ENCODE measurements around the gene SH3PXD2A. TPM values are rescaled to one million over a fixed set of nuclear protein-coding genes. Genes with fewer than 3 reads are reported as not detected.
"Not testable (repeated sequence)": the region's sequence is repeated elsewhere in the genome, so short reads cannot be mapped to it uniquely, and the experiment has no call there.

The SH3PXD2A gene
- total RNA-seq, 1 experiment from 2014 or later: 6.8 TPM

DNA sequence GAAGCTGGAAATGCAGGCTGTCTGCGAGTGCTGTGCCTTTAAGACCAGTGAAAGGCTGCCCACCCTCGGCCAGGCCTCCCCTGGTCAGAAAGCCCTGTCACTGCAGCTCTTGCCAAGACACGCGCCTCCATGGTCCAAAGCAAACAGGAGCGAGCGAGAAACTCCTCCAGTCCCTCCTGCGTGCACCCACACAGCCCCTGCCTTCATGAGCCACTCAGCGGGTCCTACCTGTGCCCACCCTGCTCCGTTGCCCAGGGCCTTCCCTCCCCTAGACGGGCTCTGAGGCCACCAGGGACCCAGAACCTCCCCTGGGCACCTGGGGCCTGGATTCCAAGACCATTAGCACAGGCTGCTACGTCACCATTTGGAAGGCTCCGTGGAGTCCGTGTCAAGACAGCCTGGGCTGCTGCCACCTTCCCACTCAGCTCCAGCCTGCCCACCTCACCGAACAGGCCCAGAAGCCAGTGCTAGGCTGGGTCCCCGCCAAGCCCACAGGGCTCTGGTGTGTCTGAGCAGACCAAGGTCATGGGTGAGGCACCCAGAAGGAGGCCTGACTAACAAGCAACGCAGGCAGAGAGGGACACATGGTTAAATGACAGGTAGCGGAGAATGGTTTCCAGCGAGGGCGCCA, 217.3 kb downstream of the SH3PXD2A start:
- Histone ChIP-seq H3K36me3 (replicated peaks; ENCODE audit: control insufficient read depth, insufficient read depth, low read length) (no peaks in the 10 kb centered on the region), H3K27me3 (ENCODE audit: control insufficient read depth, insufficient read depth, low read length) (no peaks in the 10 kb centered on the region), H3K4me3 (ENCODE audit: insufficient read depth, low read depth, low read length) (no peak overlapping the region)
- peak; percentile 54 for DNase-seq

DNA sequence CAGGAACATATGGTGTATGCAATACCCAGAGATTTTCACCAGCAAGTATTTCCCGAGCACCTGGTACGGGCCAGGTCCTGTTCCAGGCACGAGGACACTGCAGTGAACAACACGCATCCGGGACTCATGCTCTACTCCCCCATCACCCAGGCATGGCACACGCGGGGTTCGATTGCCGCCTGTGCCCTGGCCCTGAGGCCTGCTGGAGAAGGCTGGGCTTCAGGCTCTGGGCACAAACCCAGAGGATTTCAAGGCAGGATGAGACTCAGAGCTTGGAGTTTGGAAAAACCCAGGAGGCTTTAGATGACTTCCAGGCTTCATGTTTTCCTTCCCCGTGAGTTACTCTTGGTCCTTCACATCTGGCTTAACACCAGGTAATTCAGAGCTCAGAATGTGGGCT, 218.4 kb downstream of the SH3PXD2A start:
- Histone ChIP-seq H3K27me3 (ENCODE audit: control insufficient read depth, insufficient read depth, low read length) (no peaks in the 10 kb centered on the region), H3K4me3 (ENCODE audit: insufficient read depth, low read depth, low read length) (no peak overlapping the region), H3K36me3 (replicated peaks; ENCODE audit: control insufficient read depth, insufficient read depth, low read length) (no peaks in the 10 kb centered on the region)
- no peak for DNase-seq

DNA sequence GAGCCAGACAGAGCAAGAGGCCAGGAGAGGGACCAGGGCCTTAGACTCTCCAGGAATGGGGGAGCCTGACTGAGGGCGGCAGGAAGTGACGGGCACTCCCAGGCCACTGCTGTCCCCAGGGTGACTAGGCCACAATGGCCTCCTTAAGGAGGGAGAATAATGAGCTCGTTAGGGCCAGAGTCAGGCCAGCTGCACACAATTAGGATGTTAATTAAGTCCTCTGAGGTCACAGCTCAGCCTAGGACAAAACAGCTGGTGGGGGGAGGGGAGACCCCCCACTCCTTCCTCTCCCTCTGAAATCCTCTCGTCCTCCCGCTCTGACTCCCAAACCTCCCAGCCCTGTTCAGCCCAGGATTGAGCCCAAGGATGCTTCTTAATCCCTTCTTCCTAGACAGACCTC, 218.9 kb downstream of the SH3PXD2A start:
- H3K36me3 ChIP-seq (replicated peaks; ENCODE audit: control insufficient read depth, insufficient read depth, low read length): no peaks in the 10 kb centered on the region
- DNase-seq: peak; percentile 84

DNA sequence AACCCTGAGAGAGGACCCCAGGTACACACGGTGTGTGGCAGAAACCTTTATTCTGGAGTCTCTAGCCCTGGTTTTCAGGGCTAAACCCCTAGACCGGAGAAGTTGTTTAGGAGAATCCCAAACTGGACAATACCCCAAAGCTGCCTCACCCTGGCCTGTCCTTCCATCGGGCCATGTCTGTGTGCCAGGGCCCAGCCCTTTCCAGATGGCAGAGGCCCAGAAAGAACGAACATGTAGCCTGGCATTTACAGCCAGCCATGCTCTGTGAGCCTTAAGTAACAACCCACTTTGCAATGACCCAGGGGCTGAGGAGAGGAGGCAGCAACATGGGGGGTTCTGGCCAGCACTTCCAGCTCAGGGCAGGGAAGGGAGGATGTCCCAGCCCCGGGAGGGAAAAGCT, 219.8 kb downstream of the SH3PXD2A start:
- Histone ChIP-seq H3K4me3 (ENCODE audit: insufficient read depth, low read depth, low read length) (no peak overlapping the region), H3K27me3 (ENCODE audit: control insufficient read depth, insufficient read depth, low read length) (no peaks in the 10 kb centered on the region), H3K36me3 (replicated peaks; ENCODE audit: control insufficient read depth, insufficient read depth, low read length) (no peaks in the 10 kb centered on the region)
- DNase-seq: no peak

More for the DNA sequence above, 218.9 kb downstream of the SH3PXD2A start:
- no peak overlapping the region for H3K4me3 ChIP-seq (ENCODE audit: insufficient read depth, low read depth, low read length)
- H3K27me3 ChIP-seq (ENCODE audit: control insufficient read depth, insufficient read depth, low read length): no peaks in the 10 kb centered on the region

DNA sequence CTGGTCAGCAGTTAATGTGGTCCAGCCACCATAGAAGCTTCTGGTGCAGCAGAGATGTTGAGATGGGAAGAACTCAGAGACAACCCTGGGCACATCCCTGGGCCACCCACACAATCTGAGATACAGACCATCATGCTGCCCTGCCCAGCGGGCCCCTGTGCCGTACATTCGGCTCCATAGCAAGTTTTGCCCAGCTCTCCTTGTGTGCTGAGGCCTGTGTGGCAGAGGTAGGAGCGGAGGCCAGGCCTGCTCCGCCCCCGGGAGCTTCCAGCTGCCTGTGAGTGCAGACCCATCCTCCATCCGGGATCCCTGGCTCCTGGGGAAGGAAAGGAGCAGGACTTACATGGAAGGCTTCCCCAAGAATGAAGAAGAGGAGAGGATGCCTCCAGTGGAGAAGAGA, 221.5 kb downstream of the SH3PXD2A start:
- no peaks in the 10 kb centered on the region for H3K36me3 ChIP-seq (replicated peaks; ENCODE audit: control insufficient read depth, insufficient read depth, low read length)
- H3K4me3 ChIP-seq (ENCODE audit: insufficient read depth, low read depth, low read length): no peak overlapping the region
- no peaks in the 10 kb centered on the region for H3K27me3 ChIP-seq (ENCODE audit: control insufficient read depth, insufficient read depth, low read length)
- no peak for DNase-seq

DNA sequence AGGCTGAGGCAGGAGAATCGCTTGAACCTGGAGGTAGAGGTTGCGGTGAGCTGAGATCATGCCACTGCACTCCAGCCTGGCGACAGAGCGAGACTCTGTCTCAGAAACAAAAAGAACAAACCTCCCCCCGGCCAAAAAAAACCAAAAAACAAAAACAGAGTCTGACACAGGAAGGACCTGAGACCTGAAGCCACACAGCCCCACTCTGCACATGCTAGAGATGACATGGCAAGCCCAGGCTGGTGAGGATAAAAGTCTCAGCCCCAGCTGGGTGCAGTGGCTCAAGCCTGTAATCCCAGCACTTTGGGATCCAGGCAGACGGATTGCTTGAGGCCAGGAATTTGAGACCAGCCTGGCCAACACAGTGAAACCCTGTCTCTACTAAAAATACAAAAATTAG, 222.5 kb downstream of the SH3PXD2A start:
- not testable (repeated sequence) for H3K27me3 ChIP-seq (ENCODE audit: control insufficient read depth, insufficient read depth, low read length); H3K36me3 ChIP-seq (replicated peaks; ENCODE audit: control insufficient read depth, insufficient read depth, low read length); H3K4me3 ChIP-seq (ENCODE audit: insufficient read depth, low read depth, low read length); DNase-seq

DNA sequence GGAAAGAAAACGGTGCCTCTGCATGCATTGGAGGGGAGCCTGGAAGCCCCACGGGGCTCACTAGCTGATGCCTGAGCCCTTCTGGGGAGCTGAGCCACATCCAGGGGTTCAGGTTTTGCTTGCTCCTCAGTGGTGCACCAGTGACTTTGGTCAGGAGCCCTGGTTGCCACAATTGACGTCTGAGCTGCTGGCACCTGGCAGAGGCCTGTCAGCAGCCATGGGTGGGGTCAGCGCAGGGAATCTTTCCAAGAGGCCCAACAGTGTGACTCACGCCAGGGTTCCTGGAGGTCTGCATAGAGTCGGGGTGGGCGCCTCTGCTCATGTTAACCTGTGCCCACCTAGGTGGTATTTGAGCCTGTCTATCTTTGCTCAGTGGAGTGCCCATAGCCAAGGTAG, 223.1 kb downstream of the SH3PXD2A start:
- no peak overlapping the region for H3K4me3 ChIP-seq (ENCODE audit: insufficient read depth, low read depth, low read length)
- no peaks in the 10 kb centered on the region for H3K27me3 ChIP-seq (ENCODE audit: control insufficient read depth, insufficient read depth, low read length)
- DNase-seq: no peak
- no peaks in the 10 kb centered on the region for H3K36me3 ChIP-seq (replicated peaks; ENCODE audit: control insufficient read depth, insufficient read depth, low read length)

DNA sequence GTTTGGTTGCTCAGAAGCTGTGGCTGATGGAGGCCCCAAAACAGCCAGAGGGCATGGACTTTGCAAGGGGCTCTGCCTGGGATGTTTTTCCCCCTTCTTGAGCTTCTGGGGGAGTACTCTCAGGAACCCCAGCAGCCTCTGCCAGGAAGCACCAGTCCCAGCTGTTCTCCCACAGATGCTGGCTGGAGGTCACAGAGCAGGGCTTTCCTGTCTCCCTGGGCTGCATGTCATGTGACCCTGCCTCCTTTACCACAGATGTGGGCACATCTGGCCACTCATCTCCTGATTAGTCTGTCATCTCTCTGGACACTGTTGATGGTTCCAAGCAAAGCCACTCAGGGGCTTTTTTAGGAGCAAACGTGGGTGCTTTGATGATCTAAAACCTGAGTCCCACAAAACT, 225.2 kb downstream of the SH3PXD2A start:
- Histone ChIP-seq H3K4me3 (ENCODE audit: insufficient read depth, low read depth, low read length) (no peak overlapping the region), H3K27me3 (ENCODE audit: control insufficient read depth, insufficient read depth, low read length) (no peaks in the 10 kb centered on the region), H3K36me3 (replicated peaks; ENCODE audit: control insufficient read depth, insufficient read depth, low read length) (no peaks in the 10 kb centered on the region; the same call in 1 of the 2 replicates)
- no peak for DNase-seq

DNA sequence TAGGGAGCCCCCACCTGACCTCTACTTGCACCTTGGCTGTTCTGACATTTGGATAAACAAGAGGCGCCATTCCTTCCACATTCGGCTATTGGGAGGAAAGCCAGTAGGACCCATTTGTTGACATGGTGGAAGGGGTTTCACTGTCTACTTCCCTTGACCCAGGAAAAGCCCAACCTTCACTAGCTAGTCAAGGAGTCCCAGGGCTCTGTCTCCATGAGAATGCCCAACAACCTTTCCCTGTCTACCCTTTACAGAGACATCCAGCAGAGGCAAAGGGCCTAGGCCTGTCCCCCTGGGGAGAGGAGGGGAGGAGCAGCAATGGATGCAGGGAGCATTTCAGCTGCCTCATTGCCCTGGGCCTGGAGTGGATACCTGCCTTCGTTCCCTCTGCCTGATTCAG, 225.8 kb downstream of the SH3PXD2A start:
- H3K27me3 ChIP-seq (ENCODE audit: control insufficient read depth, insufficient read depth, low read length): no peaks in the 10 kb centered on the region
- H3K4me3 ChIP-seq (ENCODE audit: insufficient read depth, low read depth, low read length): no peak overlapping the region
- no peak for DNase-seq
- H3K36me3 ChIP-seq (replicated peaks; ENCODE audit: control insufficient read depth, insufficient read depth, low read length): no peaks in the 10 kb centered on the region; the same call in 1 of the 2 replicates

DNA sequence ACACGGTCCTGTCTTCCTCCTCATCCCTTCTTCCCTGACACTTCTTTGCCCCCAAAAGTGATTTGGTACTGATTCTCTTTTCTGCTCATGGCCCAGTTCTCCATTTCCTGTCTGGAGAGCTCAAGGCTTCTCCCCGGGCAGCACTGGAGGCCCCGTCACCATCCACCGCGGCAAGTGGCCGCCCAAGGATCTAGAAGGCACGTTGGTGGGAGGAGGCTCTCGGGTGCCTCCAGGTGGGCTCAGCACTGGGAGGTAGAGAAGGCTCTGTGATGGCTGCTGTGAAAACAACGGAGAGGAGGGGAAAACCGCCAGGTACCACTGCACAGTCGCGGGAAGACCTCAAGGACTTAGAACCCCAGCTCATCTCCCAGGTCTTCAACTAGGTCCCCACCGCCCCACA, 227.5 kb downstream of the SH3PXD2A start:
- no peak for DNase-seq
- H3K36me3 ChIP-seq (replicated peaks; ENCODE audit: control insufficient read depth, insufficient read depth, low read length): no peaks in the 10 kb centered on the region; the same call in 1 of the 2 replicates
- no peaks in the 10 kb centered on the region for H3K27me3 ChIP-seq (ENCODE audit: control insufficient read depth, insufficient read depth, low read length)
- no peak overlapping the region for H3K4me3 ChIP-seq (ENCODE audit: insufficient read depth, low read depth, low read length)

DNA sequence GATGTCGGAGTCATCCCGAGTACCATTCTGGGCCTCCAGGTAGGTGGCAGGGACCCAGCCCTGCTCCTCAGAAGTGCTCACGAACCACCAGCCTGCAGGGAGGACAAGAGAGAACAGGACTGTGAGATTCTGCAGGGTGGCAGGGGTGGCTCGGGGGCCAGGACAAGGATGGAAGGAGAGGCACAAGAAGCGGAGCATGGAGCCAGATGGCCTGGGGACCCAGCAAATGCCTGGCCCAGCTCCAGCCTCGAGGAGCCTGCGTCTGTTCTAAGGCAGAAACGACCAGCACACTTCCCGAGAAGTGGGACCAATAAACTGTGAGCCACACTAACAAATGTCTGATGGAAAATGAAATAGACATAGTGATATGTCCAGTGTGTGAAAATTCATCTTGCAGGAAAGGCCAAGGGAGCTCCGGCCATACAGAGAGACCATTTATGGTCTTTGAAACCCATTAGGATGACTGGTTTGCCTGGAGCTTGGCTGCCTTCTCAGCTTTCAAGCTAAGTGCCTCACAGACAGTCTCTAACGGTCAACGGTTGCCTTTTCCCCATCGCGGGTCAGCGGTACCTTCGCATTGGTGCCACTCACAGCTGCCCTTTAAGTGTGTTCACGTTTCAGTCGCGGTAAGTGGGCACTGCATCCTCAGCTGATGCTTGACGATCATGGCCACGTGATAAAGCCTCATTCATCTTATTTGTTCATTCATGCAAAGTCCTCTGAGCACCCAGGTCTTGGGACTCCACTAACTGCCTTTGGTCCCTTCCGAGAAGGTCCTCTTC, 228.1 kb downstream of the SH3PXD2A start:
- DNase-seq: no peak
- no peaks in the 10 kb centered on the region; the same call in 1 of the 2 replicates for H3K36me3 ChIP-seq (replicated peaks; ENCODE audit: control insufficient read depth, insufficient read depth, low read length)
- H3K4me3 ChIP-seq (ENCODE audit: insufficient read depth, low read depth, low read length): no peak overlapping the region
- H3K27me3 ChIP-seq (ENCODE audit: control insufficient read depth, insufficient read depth, low read length): no peaks in the 10 kb centered on the region

DNA sequence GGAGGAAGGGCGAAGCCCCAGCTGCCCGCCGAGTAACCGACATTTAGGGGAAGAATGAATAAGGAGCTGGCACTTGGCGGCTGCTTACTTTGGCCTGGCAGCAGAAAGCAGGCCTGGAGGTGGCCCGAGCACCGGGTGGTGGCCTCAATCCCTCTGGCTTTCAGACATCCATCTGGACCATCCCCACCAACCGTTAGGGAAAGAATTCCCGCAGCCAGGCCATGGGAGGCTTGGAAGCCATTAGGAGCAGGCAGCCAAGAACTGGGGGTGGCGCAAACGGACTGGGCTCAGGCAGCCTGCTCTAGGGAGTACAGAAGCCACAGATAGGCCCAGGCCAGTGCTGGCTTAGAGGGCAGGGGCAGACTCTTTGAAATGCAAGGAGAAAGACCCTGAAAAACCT, 229.2 kb downstream of the SH3PXD2A start:
- Histone ChIP-seq H3K36me3 (replicated peaks; ENCODE audit: control insufficient read depth, insufficient read depth, low read length) (no peaks in the 10 kb centered on the region; the same call in 1 of the 2 replicates), H3K27me3 (ENCODE audit: control insufficient read depth, insufficient read depth, low read length) (no peaks in the 10 kb centered on the region), H3K4me3 (ENCODE audit: insufficient read depth, low read depth, low read length) (no peak overlapping the region)
- DNase-seq: peak; percentile 55

DNA sequence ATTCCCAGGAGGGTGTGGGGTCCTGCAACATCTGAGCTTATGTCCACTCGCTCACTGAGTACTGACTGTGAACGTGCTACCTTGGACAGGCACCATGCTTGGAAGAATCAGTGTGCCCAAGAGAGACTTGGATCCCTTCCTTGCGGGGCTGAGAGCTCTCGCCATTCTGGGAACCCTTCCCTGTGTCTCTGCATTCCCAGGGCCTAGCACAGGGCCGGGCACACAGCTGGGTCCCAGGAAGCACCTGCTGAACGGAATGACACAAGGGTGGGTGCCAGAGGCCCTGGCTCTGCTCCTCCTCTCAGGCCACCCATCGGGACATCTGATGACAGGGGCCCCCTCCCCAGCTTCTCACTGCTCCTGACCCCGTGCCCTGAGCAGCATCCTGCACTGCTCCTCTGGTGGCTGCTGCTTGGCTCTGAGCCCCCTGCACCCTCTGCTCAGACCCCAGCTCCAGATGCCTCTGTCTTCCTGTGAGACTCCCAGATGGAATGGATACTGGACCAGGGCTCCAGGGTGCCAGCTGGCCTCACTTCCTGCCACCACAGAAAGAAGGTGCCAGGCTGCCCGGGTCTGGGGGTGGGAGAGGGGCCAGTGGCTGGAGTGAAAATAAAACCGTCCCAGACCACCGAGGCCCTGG, 232.3 kb downstream of the SH3PXD2A start:
- Histone ChIP-seq H3K36me3 (replicated peaks; ENCODE audit: control insufficient read depth, insufficient read depth, low read length) (no peaks in the 10 kb centered on the region; the same call in 1 of the 2 replicates), H3K27me3 (ENCODE audit: control insufficient read depth, insufficient read depth, low read length) (no peaks in the 10 kb centered on the region), H3K4me3 (ENCODE audit: insufficient read depth, low read depth, low read length) (no peak overlapping the region)
- DNase-seq: no peak

DNA sequence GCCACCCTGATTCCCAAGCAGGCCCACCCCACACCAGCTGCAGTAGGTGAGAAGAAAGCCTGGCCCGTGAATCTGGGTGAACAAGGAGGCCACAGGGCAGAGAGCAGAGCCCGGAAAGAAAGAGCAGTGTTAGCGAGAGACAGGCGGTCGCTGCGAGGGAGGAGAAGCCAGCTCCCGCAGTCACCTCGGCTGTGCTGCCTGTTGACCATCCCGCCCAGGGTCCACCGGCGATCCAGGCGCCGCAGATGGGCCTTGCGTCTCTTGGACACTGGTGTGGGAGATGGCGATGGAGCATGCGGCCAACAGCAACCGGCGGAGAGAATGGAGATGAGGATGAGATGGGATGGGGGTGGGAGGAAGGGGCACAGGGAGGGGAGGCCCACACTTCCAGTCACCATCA, 233.1 kb downstream of the SH3PXD2A start:
- H3K4me3 ChIP-seq (ENCODE audit: insufficient read depth, low read depth, low read length): no peak overlapping the region
- DNase-seq: peak; percentile 50
- no peaks in the 10 kb centered on the region; the same call in 1 of the 2 replicates for H3K36me3 ChIP-seq (replicated peaks; ENCODE audit: control insufficient read depth, insufficient read depth, low read length)
- H3K27me3 ChIP-seq (ENCODE audit: control insufficient read depth, insufficient read depth, low read length): no peaks in the 10 kb centered on the region

DNA sequence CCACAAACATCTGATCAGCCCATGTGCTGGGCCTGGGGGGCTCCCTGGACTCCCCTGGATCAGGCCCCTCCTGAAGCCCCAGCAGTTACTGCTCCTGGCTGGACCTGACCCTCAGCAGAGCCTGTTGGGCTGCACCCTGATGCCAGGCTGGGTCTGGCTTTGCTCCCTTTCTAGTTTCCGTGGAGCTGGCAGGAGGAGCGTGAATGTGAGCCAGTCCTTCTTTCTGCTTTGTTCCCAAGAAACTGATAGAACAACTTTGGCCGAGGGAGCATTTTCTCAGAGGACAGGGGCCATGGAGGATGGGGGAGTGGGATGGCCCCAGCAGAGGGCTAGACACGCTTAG, 233.6 kb downstream of the SH3PXD2A start:
- H3K27me3 ChIP-seq (ENCODE audit: control insufficient read depth, insufficient read depth, low read length): no peaks in the 10 kb centered on the region
- no peaks in the 10 kb centered on the region; the same call in 1 of the 2 replicates for H3K36me3 ChIP-seq (replicated peaks; ENCODE audit: control insufficient read depth, insufficient read depth, low read length)
- H3K4me3 ChIP-seq (ENCODE audit: insufficient read depth, low read depth, low read length): no peak overlapping the region
- DNase-seq: no peak
